GM12872 (cell line): ENCODE results near the gene GOLIM4.

ENCODE experiments used
- CTCF ChIP-seq: IDR thresholded peaks from 3 replicates; pipeline ENCODE4 v1.5.1; 2011; ENCODE audit warnings: low read depth, mild to moderate bottlenecking, low read length, moderate library complexity; ENCODE audit not compliant: insufficient read depth

GOLIM4 gene

GRCh38 chr3:168080499-168081170, 15.1 kb downstream of the GOLIM4 start:
- no peak for TF ChIP-seq CTCF

GRCh38 chr3:168080022-168080421, 15.7 kb downstream of the GOLIM4 start:
- no peak for TF ChIP-seq CTCF

- no peak for TF ChIP-seq CTCF
Observed at GRCh38 chr3:168077091-168077490, 18.6 kb downstream of the GOLIM4 start.

GRCh38 chr3:168073842-168074605, 21.7 kb downstream of the GOLIM4 start:
- TF ChIP-seq CTCF = no peak

GRCh38 chr3:168072323-168072650, 23.4 kb downstream of the GOLIM4 start:
- no peak for TF ChIP-seq CTCF

GRCh38 chr3:168071591-168072322, 24.0 kb downstream of the GOLIM4 start:
- no peak for TF ChIP-seq CTCF

GRCh38 chr3:168070919-168071318, 24.8 kb downstream of the GOLIM4 start:
- TF ChIP-seq CTCF = no peak
